Ishikawa (cell line): ENCODE results near the gene CDH20.

Experiments
- CEBPB ChIP-seq: IDR thresholded peaks from 2 replicates; pipeline ENCODE4 v1.6.1; 2012
- CREB1 ChIP-seq: IDR thresholded peaks from 2 replicates; pipeline ENCODE4 v1.6.1; 2012; ENCODE audit warnings: low read depth
- EGR1 ChIP-seq: IDR thresholded peaks from 2 replicates; pipeline ENCODE4 v1.6.1; 2012
- EP300 ChIP-seq: IDR thresholded peaks from 2 replicates; pipeline ENCODE4 v1.6.1; 2012; ENCODE audit warnings: borderline replicate concordance
- FOXM1 ChIP-seq: IDR thresholded peaks from 2 replicates; pipeline ENCODE4 v1.6.1; 2012; ENCODE audit warnings: low read depth, borderline replicate concordance
- MAX ChIP-seq: IDR thresholded peaks from 2 replicates; pipeline ENCODE4 v1.6.1; 2012
- NFIC ChIP-seq: IDR thresholded peaks from 2 replicates; pipeline ENCODE4 v1.6.1; 2012
- RAD21 ChIP-seq: IDR thresholded peaks from 2 replicates; pipeline ENCODE4 v1.6.1; 2012; ENCODE audit warnings: low read depth
- TAF1 ChIP-seq: IDR thresholded peaks from 2 replicates; pipeline ENCODE4 v1.6.1; 2012; ENCODE audit warnings: low read depth, mild to moderate bottlenecking
- TCF12 ChIP-seq: IDR thresholded peaks from 2 replicates; pipeline ENCODE4 v1.6.1; 2012; ENCODE audit warnings: low read depth
- TEAD4 ChIP-seq: IDR thresholded peaks from 2 replicates; pipeline ENCODE4 v1.6.1; 2012
- USF1 ChIP-seq: IDR thresholded peaks from 2 replicates; pipeline ENCODE4 v1.6.1; 2012
- YY1 ChIP-seq: IDR thresholded peaks from 2 replicates; pipeline ENCODE4 v1.6.1; 2012; ENCODE audit warnings: low read depth
- ZBTB7A ChIP-seq: IDR thresholded peaks from 2 replicates; pipeline ENCODE4 v1.6.1; 2012; ENCODE audit warnings: low read depth
- TF ChIP-seq, protein P1 (sequence below): IDR thresholded peaks from 2 replicates; pipeline ENCODE4 v1.6.1; 2012; ENCODE audit warnings: low read depth, mild to moderate bottlenecking

CDH20 gene

GRCh38 chr18:61459896-61460648, 126.8 kb downstream of the CDH20 start:
- TF ChIP-seq ZBTB7A, result no peak
- no peak for TF ChIP-seq CEBPB
- TF ChIP-seq, protein P1, sequence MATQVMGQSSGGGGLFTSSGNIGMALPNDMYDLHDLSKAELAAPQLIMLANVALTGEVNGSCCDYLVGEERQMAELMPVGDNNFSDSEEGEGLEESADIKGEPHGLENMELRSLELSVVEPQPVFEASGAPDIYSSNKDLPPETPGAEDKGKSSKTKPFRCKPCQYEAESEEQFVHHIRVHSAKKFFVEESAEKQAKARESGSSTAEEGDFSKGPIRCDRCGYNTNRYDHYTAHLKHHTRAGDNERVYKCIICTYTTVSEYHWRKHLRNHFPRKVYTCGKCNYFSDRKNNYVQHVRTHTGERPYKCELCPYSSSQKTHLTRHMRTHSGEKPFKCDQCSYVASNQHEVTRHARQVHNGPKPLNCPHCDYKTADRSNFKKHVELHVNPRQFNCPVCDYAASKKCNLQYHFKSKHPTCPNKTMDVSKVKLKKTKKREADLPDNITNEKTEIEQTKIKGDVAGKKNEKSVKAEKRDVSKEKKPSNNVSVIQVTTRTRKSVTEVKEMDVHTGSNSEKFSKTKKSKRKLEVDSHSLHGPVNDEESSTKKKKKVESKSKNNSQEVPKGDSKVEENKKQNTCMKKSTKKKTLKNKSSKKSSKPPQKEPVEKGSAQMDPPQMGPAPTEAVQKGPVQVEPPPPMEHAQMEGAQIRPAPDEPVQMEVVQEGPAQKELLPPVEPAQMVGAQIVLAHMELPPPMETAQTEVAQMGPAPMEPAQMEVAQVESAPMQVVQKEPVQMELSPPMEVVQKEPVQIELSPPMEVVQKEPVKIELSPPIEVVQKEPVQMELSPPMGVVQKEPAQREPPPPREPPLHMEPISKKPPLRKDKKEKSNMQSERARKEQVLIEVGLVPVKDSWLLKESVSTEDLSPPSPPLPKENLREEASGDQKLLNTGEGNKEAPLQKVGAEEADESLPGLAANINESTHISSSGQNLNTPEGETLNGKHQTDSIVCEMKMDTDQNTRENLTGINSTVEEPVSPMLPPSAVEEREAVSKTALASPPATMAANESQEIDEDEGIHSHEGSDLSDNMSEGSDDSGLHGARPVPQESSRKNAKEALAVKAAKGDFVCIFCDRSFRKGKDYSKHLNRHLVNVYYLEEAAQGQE, result no peak
- no peak for TF ChIP-seq RAD21
- TF ChIP-seq FOXM1, result no peak
- no peak for TF ChIP-seq CREB1

DNA sequence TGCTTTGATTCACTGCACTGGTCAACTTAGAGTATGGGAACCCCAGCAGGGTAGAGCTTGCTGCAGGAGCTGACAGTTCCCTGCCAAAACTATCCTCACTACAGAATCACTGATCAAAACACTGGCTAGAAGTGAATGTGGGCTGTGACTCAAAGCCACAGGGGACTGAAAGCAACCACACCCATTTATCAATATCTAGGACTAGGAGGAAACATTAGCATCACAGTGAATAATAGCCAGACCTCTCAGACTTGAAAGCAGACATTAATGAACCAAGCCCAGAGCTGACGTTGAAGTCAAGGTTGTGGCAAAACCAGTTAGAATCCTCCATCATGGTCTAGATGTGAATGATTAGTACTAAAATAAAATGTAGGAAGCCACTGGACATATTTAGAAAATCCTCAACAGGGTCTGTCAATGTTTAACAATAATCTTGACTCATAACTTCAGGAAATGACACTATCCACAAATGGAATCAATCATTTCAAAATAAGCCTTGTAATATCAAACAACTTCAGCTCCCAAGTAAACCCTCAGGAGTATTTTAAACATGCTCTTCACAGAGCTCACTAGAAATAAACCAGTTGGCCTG, 131.4 kb downstream of the CDH20 start:
- TF ChIP-seq NFIC (no peak), YY1 (no peak)

DNA sequence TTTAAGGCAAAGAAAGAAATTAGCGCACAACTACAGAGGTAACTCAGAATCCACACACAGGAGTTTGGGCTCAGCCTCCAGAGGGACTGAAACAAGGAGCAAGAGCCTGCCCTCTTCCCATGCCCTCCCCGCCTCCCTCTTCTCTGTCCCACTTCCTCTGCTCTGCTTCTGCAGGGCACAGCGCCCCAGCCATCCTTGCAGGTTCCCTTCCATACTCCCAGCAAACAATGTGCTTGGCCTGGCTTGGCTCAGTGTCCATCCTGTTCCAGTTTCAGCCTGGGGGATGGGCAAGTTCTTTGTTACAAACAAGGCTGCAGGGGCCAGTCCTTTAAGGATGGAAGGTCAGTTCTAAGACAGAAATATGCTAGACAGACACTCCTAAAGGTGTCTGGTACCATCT, 133.5 kb downstream of the CDH20 start:
- no peak for TF ChIP-seq TAF1
- TF ChIP-seq NFIC, result no peak

GRCh38 chr18:61470031-61470674, 136.9 kb downstream of the CDH20 start:
- TF ChIP-seq CREB1 (no peak), USF1 (no peak), TEAD4 (no peak), EP300 (no peak), NFIC (no peak), ZBTB7A (no peak), MAX (no peak), TAF1 (no peak), TCF12 (no peak), CEBPB (no peak)
- TF ChIP-seq, protein P1, result no peak

DNA sequence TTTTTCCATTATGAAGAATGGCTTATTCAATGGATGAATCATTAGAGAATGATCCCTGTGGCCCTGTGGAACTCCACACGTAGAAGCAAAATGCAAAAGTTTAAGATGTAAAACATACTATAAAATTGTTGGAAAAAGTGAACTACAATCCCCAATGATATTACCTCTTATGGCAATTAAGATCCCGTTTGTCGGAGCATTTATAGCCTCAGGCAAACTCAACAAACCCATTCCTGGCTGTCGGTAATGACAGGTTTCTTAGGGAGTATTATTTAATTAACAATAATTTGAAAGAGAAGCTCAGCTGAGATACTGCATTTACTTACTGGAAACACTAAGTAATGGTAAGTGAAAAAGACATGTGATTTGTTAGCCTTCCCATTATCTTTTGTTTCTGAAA, 138.3 kb downstream of the CDH20 start:
- TF ChIP-seq RAD21 (no peak), FOXM1 (no peak), CREB1 (no peak), EP300 (no peak), EGR1 (no peak), USF1 (no peak), CEBPB (no peak), TAF1 (no peak), NFIC (no peak), TEAD4 (no peak), ZBTB7A (no peak), YY1 (no peak), MAX (no peak), TCF12 (no peak)
- TF ChIP-seq, protein P1, result no peak
